Endothelial cell of umbilical vein (primary cell): ENCODE data around the gene LRP11. TPM values are rescaled to one million over a fixed set of nuclear protein-coding genes. Genes with fewer than 3 reads are reported as not detected.

Experiments
- BruUV-seq: library from RNA; stranded (reverse); fragments of 400-500 nt; replicated peaks from 2 replicates; lab custom pipeline; 2021; lab: Mats Ljungman, UMichigan
- CTCF ChIA-PET: fragments of 300-600, 350-600 bp; sonication (Branson Sonifier 250); formaldehyde crosslinking; loops from one replicate; lab custom pipeline; 2021; ENCODE audit warnings: antibody characterized with exemption, inconsistent platforms; lab: Charles Lee
- POLR2A ChIA-PET: fragments of 300-600, 350-600 bp; sonication (Branson Sonifier 250); formaldehyde crosslinking; loops from one replicate; lab custom pipeline; 2021; ENCODE audit warnings: antibody characterized with exemption, inconsistent platforms; lab: Charles Lee
- DNase-seq: peaks from one replicate; pipeline ENCODE4 v3.0.0-alpha.2; 2011; ENCODE audit warnings: low read depth, low spot score
- FAIRE-seq: peaks from 2 replicates; lab custom pipeline; 2011; peaks lifted over from hg19 to GRCh38; lab: Jason Lieb, UNC
- H2AFZ ChIP-seq: 2 replicates; pipeline ENCODE4 v1.6.0; 2012; ENCODE audit warnings: low read depth, low read length, control low read depth, inconsistent platforms
- H3K27ac ChIP-seq: 2 replicates; pipeline ENCODE4 v1.5.1; 2011; ENCODE audit warnings: low read depth, mild to moderate bottlenecking, control low read depth, low read length, moderate library complexity; ENCODE audit not compliant: insufficient read depth
- H3K27me3 ChIP-seq, 2 experiments: 2 replicates each; pipeline versions ENCODE4 v1.6.0 to v1.6.1; 2011; ENCODE audit warnings: low read length in 2 of 2, mixed read lengths in 1 of 2; ENCODE audit not compliant: control insufficient read depth in 2 of 2, insufficient read depth in 2 of 2
- H3K36me3 ChIP-seq, 2 experiments: 2 replicates in 1 of 2; 3 replicates in 1 of 2; pipeline ENCODE4 v1.5.1; 2011; ENCODE audit warnings: low read length in 2 of 2, mild to moderate bottlenecking in 1 of 2, moderate library complexity in 1 of 2; ENCODE audit not compliant: control insufficient read depth in 2 of 2, insufficient read depth in 2 of 2; ENCODE audit errors: extremely low read depth in 1 of 2
- H3K4me1 ChIP-seq: 3 replicates; pipeline ENCODE4 v1.5.1; 2011; ENCODE audit warnings: mild to moderate bottlenecking, low read length; ENCODE audit not compliant: control insufficient read depth, insufficient read depth; ENCODE audit errors: extremely low read depth
- H3K4me2 ChIP-seq: 2 replicates; pipeline ENCODE4 v1.6.1; 2011; ENCODE audit warnings: low read length, control low read depth, mixed read lengths; ENCODE audit not compliant: insufficient read depth
- H3K4me3 ChIP-seq, 3 experiments: fragments of 200-600 bp in 1 of 3; sonication (generic), shearing (Covaris generic) in 1 of 3; replicated peaks in 1 of 3; 2 replicates each; pipeline ENCODE4 v1.5.1; 2011 to 2016; ENCODE audit warnings: control low read depth in 3 of 3, low read length in 3 of 3, mild to moderate bottlenecking in 2 of 3, inconsistent platforms in 1 of 3, low read depth in 1 of 3, moderate library complexity in 1 of 3; ENCODE audit not compliant: insufficient read depth in 1 of 3
- H3K79me2 ChIP-seq: 2 replicates; pipeline ENCODE4 v1.6.0; 2012; ENCODE audit warnings: low read length, inconsistent platforms; ENCODE audit not compliant: control insufficient read depth, insufficient read depth
- H3K9ac ChIP-seq: replicated peaks from 2 replicates; pipeline ENCODE3; 2011; ENCODE audit warnings: low read length, control low read depth; ENCODE audit not compliant: insufficient read depth; ENCODE audit errors: extremely low read depth
- H3K9me1 ChIP-seq: replicated peaks from 3 replicates; pipeline ENCODE4 v1.6.0; 2011; ENCODE audit warnings: mild to moderate bottlenecking, low read length; ENCODE audit not compliant: control insufficient read depth, insufficient read depth; ENCODE audit errors: extremely low read depth
- H3K9me3 ChIP-seq: replicated peaks from 2 replicates; pipeline ENCODE4 v1.5.1; 2012; ENCODE audit warnings: low read length, inconsistent platforms; ENCODE audit not compliant: control insufficient read depth, insufficient read depth
- H4K20me1 ChIP-seq: replicated peaks from 2 replicates; pipeline ENCODE3; 2011; ENCODE audit warnings: mild to moderate bottlenecking, low read length; ENCODE audit not compliant: control insufficient read depth, insufficient read depth; ENCODE audit errors: extremely low read depth
- EZH2 ChIP-seq: IDR thresholded peaks from 2 replicates; pipeline ENCODE4 v1.6.1; 2012; ENCODE audit warnings: borderline replicate concordance, low read depth, mild to moderate bottlenecking, moderate library complexity, low read length, inconsistent platforms; ENCODE audit not compliant: severe bottlenecking
- FOS ChIP-seq: IDR thresholded peaks from 2 replicates; pipeline ENCODE4 v1.6.1; 2011; ENCODE audit warnings: mild to moderate bottlenecking, low read length, moderate library complexity, borderline replicate concordance; ENCODE audit not compliant: insufficient read depth
- GATA2 ChIP-seq: IDR thresholded peaks from 2 replicates; pipeline ENCODE4 v1.7.0; 2011; ENCODE audit warnings: low read depth, mild to moderate bottlenecking, moderate library complexity, mixed read lengths, low read length; ENCODE audit not compliant: insufficient read length, insufficient read depth
- JUN ChIP-seq: IDR thresholded peaks from 2 replicates; pipeline ENCODE4 v1.6.1; 2011; ENCODE audit warnings: borderline replicate concordance, low read depth; ENCODE audit not compliant: insufficient read length, insufficient read depth
- MYC ChIP-seq: IDR thresholded peaks from one replicate; pipeline ENCODE4 v1.6.1; 2011; ENCODE audit warnings: mild to moderate bottlenecking, low read depth, low read length
- POLR2A ChIP-seq: IDR thresholded peaks from 2 replicates; pipeline ENCODE4 v1.6.1; 2012; ENCODE audit warnings: low read depth, mild to moderate bottlenecking, control low read depth, low read length
- POLR2AphosphoS5 ChIP-seq: IDR thresholded peaks from 2 replicates; pipeline ENCODE4 v1.6.1; 2012; ENCODE audit warnings: low read depth, mild to moderate bottlenecking, control low read depth, low read length, moderate library complexity; ENCODE audit not compliant: insufficient read depth
- dilution Hi-C: fragments of 300-500 bp; cut with MboI; formaldehyde crosslinking; loops from one replicate; pipeline ENCODE4 v1.15.0; 2019; ENCODE audit warnings: low sequenced_read_pairs; ENCODE audit not compliant: extremely low pct_ligation_motif_present
- intact Hi-C: fragments of 100-400 bp; cut with micrococcal nuclease; formaldehyde crosslinking; loops from one replicate; pipeline ENCODE4 v1.10.0; 2022
- polyA plus RNA-seq, 4 experiments: library from polyadenylated mRNA; depleted of rRNA in 3 of 4; stranded (reverse) in 3 of 4; unstranded in 1 of 4; fragments of >200 nt; gene quantifications; 2 replicates each; pipeline versions ENCODE4 v1.2.1 to v1.2.3, GENCODE V29; 2011 to 2012; ENCODE audit warnings: missing spikeins in 1 of 4
- total RNA-seq: library from RNA; stranded (reverse); gene quantifications from 2 replicates; pipeline ENCODE4 v1.2.3, GENCODE V29; 2021
- TF ChIP-seq, protein P1 (sequence below), 2 donors: IDR thresholded peaks; 1 replicate in 1 of 2; 2 replicates in 1 of 2; pipeline ENCODE4 v1.5.1; 2011; ENCODE audit warnings: low read length in 2 of 2, mild to moderate bottlenecking in 2 of 2, moderate library complexity in 2 of 2, control low read depth in 1 of 2, inconsistent platforms in 1 of 2, low read depth in 1 of 2; ENCODE audit not compliant: insufficient read depth in 1 of 2; ENCODE audit errors: extremely low read depth in 1 of 2
- TF ChIP-seq, protein P2 (sequence below): IDR thresholded peaks from 2 replicates; pipeline ENCODE4 v1.6.1; 2011; ENCODE audit not compliant: insufficient read depth, insufficient read length

Gene LRP11
- total and polyA plus RNA-seq, 2 donors (not counting 3 experiments of a cell fraction or from before 2014, with no cell fraction given) = 23.1 to 59.1 TPM

- no peak overlapping the region for H3K9ac ChIP-seq
- BruUV-seq = no TSS peak
- no peak for TF ChIP-seq EZH2
- no peak for TF ChIP-seq JUN
- TF ChIP-seq POLR2AphosphoS5 = no peak
- no peak for TF ChIP-seq POLR2A
- no peaks in the 10 kb centered on the region for H3K9me1 ChIP-seq
- no peak for DNase-seq
- no peaks in the 10 kb centered on the region for H3K36me3 ChIP-seq
- H4K20me1 ChIP-seq = no peaks in the 10 kb centered on the region
- H3K79me2 ChIP-seq = no peaks in the 10 kb centered on the region
- H3K27ac ChIP-seq = no peak overlapping the region
- dilution Hi-C loops (no loop called here), intact Hi-C loops (no loop called here)
- H2AFZ ChIP-seq = no peak overlapping the region
- no peaks in the 10 kb centered on the region for H3K4me1 ChIP-seq
- H3K27me3 ChIP-seq = peaks cover 0 to 5% of the 10 kb centered on the region in 2 experiments
- POLR2A ChIA-PET = no interaction called here
- CTCF ChIA-PET = no interaction called here
- no peak overlapping the region for H3K4me2 ChIP-seq
- no peaks in the 10 kb centered on the region for H3K9me3 ChIP-seq
- H3K4me3 ChIP-seq = no peak overlapping the region
- no peak for FAIRE-seq
Observed at GRCh38 chr6:149884215-149884614, 20.1 kb upstream of the LRP11 start.

DNA sequence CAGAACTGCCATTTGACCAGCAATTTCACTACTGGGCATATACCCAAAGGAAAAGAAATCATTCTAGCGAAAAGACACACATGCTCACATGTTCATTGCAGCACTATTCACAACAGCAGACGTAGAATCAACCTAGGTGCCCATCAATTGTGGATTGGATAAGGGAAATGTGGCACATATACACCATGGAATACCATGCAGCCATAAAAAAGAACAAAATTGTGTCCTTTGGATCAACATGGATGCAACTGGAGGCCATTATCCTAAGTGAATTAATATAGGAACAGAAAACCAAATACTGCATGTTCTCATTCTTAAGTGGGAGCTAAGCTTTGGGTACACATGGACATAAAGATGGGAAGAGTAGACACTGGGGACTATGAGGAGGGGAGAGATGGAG is 17.7 kb upstream of the LRP11 start:
- Histone ChIP-seq H3K9ac (no peak overlapping the region), H3K4me3 (no peak overlapping the region), H2AFZ (no peak overlapping the region), H3K27me3 (peaks cover 7% of the 10 kb centered on the region in 2 experiments), H3K9me3 (no peaks in the 10 kb centered on the region), H3K9me1 (no peaks in the 10 kb centered on the region), H4K20me1 (no peaks in the 10 kb centered on the region), H3K4me2 (no peak overlapping the region), H3K36me3 (no peaks in the 10 kb centered on the region), H3K79me2 (no peaks in the 10 kb centered on the region), H3K4me1 (no peaks in the 10 kb centered on the region), H3K27ac (no peak overlapping the region)
- no TSS peak for BruUV-seq
- dilution Hi-C loops (no loop called here), intact Hi-C loops (no loop called here)
- ChIA-PET POLR2A (no interaction called here), CTCF (no interaction called here)
- no peak for FAIRE-seq
- TF ChIP-seq, protein P1, sequence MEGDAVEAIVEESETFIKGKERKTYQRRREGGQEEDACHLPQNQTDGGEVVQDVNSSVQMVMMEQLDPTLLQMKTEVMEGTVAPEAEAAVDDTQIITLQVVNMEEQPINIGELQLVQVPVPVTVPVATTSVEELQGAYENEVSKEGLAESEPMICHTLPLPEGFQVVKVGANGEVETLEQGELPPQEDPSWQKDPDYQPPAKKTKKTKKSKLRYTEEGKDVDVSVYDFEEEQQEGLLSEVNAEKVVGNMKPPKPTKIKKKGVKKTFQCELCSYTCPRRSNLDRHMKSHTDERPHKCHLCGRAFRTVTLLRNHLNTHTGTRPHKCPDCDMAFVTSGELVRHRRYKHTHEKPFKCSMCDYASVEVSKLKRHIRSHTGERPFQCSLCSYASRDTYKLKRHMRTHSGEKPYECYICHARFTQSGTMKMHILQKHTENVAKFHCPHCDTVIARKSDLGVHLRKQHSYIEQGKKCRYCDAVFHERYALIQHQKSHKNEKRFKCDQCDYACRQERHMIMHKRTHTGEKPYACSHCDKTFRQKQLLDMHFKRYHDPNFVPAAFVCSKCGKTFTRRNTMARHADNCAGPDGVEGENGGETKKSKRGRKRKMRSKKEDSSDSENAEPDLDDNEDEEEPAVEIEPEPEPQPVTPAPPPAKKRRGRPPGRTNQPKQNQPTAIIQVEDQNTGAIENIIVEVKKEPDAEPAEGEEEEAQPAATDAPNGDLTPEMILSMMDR (IDR thresholded peaks at IDR 0.05; ENCODE audit: extremely low read depth in 1 of 2, insufficient read depth in 1 of 2, low read depth in 1 of 2, low read length in 2 of 2) = no peak
- no peak for TF ChIP-seq EZH2
- no peak for TF ChIP-seq POLR2AphosphoS5
- no peak for TF ChIP-seq POLR2A
- no peak for TF ChIP-seq FOS
- no peak for TF ChIP-seq MYC
- TF ChIP-seq, protein P2, sequence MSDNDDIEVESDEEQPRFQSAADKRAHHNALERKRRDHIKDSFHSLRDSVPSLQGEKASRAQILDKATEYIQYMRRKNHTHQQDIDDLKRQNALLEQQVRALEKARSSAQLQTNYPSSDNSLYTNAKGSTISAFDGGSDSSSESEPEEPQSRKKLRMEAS = no peak
- TF ChIP-seq JUN = no peak
- no peak for TF ChIP-seq GATA2
- DNase-seq = no peak
